ENCODE results near the gene DIPK1B.

DNA sequence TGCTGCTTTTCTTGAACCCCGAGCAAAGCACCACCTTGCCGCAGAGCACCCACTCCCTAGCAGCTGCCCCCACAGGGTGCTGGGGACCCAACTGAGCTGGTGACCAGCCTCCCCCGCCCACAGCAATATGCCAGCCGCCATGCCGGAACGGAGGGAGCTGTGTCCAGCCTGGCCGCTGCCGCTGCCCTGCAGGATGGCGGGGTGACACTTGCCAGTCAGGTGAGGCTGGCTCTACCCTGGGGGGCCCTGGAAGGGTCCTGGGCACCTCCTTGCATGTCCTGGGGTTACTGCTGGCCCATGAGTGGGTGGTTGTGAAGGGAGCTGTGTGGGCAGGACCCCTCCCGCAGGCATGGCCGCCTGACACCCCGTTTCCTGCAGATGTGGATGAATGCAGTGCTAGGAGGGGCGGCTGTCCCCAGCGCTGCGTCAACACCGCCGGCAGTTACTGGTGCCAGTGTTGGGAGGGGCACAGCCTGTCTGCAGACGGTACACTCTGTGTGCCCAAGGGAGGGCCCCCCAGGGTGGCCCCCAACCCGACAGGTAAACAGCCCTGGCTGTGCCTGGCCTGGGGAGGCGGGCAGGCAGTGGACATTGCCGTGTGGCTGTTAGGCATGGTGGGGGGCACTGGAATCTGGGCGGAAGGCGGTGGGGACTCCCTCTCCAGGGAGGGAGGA is 42.4 kb upstream of the DIPK1B start:
- TF ChIP-seq POLR2AphosphoS5 (IDR thresholded peaks at IDR 0.05; ENCODE audit: low read depth, low read length) (no peak), POLR2A (IDR thresholded peaks at IDR 0.05; ENCODE audit: low read depth, low read length) (no peak), TAF1 (IDR thresholded peaks at IDR 0.05; ENCODE audit: low read depth, low read length) (no peak), SPI1 (IDR thresholded peaks at IDR 0.05; ENCODE audit: low read depth, low read length) (no peak), PAX5 (IDR thresholded peaks at IDR 0.05; ENCODE audit: insufficient read depth, low read length, severe bottlenecking) (no peak)

Measured in GM12891 (cell line).